ENCODE results near the gene PAGE3.

The PAGE3 gene

GRCh38 chrX:55220119-55220794, 44.5 kb downstream of the PAGE3 start, which contains the start of gene PAGE5:
Gene PAGE5, plus strand, starts transcription at chrX:55220346. Its CDS starts 1,037 bp downstream, at chrX:55221383.
- no peak for TF ChIP-seq NFRKB (IDR thresholded peaks at IDR 0.05)
- TF ChIP-seq ELF4 (IDR thresholded peaks at IDR 0.05) = no peak
- no peak for TF ChIP-seq ARNT (IDR thresholded peaks at IDR 0.05)
- no peak for TF ChIP-seq L3MBTL2 (conservative IDR thresholded peaks at IDR 0.05)
- no peak for TF ChIP-seq FOXM1 (IDR thresholded peaks at IDR 0.05; ENCODE audit: borderline replicate concordance)
- no peak for TF ChIP-seq CTBP1 (IDR thresholded peaks at IDR 0.05; ENCODE audit: borderline replicate concordance)
- TF ChIP-seq LEF1 (IDR thresholded peaks at IDR 0.05; ENCODE audit: borderline replicate concordance) = no peak
- no peak for TF ChIP-seq ZNF384 (IDR thresholded peaks at IDR 0.05)
- TF ChIP-seq BHLHE40 (IDR thresholded peaks at IDR 0.05; ENCODE audit: borderline replicate concordance) = no peak
- TF ChIP-seq SUZ12 (IDR thresholded peaks at IDR 0.05) = no peak
- TF ChIP-seq, protein P1, sequence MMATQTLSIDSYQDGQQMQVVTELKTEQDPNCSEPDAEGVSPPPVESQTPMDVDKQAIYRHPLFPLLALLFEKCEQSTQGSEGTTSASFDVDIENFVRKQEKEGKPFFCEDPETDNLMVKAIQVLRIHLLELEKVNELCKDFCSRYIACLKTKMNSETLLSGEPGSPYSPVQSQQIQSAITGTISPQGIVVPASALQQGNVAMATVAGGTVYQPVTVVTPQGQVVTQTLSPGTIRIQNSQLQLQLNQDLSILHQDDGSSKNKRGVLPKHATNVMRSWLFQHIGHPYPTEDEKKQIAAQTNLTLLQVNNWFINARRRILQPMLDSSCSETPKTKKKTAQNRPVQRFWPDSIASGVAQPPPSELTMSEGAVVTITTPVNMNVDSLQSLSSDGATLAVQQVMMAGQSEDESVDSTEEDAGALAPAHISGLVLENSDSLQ (IDR thresholded peaks at IDR 0.05) = no peak
- no peak for TF ChIP-seq FOXA1 (IDR thresholded peaks at IDR 0.05)
- no peak for DNase-seq (ENCODE audit: extremely low spot score)
- POLR2A ChIA-PET = no interaction called here
- CTCF ChIA-PET = no interaction called here

DNA sequence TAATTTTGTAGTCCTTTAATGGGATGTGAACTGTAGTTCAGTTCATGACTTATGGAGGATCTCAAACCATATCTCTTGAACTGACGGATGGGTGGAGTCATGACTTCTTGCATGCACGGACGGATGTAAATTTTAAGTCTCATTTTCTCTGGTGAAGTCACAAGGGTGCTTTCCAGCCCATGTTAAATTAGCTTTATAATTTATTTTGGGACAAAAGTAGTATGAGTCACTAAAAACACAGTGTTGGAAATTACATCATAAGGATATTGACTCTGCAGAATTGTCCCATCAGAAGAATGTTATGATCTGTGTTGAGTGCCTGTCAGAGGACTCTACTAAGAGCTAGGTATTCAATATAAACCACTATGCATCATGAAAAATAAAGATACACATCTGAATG, 51.3 kb downstream of the PAGE3 start:
- ChIA-PET POLR2A (no interaction called here), CTCF (no interaction called here)
- no peak for TF ChIP-seq FOXM1 (IDR thresholded peaks at IDR 0.05; ENCODE audit: borderline replicate concordance)
- no peak for TF ChIP-seq L3MBTL2 (conservative IDR thresholded peaks at IDR 0.05)
- TF ChIP-seq, protein P1 (IDR thresholded peaks at IDR 0.05) = no peak
- TF ChIP-seq HDGF (IDR thresholded peaks at IDR 0.05; ENCODE audit: borderline replicate concordance) = no peak
- TF ChIP-seq ELF4 (IDR thresholded peaks at IDR 0.05) = no peak
- TF ChIP-seq LEF1 (IDR thresholded peaks at IDR 0.05; ENCODE audit: borderline replicate concordance) = no peak
- no peak for TF ChIP-seq BHLHE40 (IDR thresholded peaks at IDR 0.05; ENCODE audit: borderline replicate concordance)
- no peak for TF ChIP-seq ZNF384 (IDR thresholded peaks at IDR 0.05)
- TF ChIP-seq ARNT (IDR thresholded peaks at IDR 0.05) = no peak
- no peak for TF ChIP-seq SUZ12 (IDR thresholded peaks at IDR 0.05)
- TF ChIP-seq NFRKB (IDR thresholded peaks at IDR 0.05) = no peak
- TF ChIP-seq FOXA1 (IDR thresholded peaks at IDR 0.05) = no peak
- TF ChIP-seq SP1 (IDR thresholded peaks at IDR 0.05) = no peak
- TF ChIP-seq TARDBP (IDR thresholded peaks at IDR 0.05) = no peak
- no peak for TF ChIP-seq FOXK2 (IDR thresholded peaks at IDR 0.05)
- TF ChIP-seq CTBP1 (IDR thresholded peaks at IDR 0.05; ENCODE audit: borderline replicate concordance) = no peak
- DNase-seq (ENCODE audit: extremely low spot score) = no peak

DNA sequence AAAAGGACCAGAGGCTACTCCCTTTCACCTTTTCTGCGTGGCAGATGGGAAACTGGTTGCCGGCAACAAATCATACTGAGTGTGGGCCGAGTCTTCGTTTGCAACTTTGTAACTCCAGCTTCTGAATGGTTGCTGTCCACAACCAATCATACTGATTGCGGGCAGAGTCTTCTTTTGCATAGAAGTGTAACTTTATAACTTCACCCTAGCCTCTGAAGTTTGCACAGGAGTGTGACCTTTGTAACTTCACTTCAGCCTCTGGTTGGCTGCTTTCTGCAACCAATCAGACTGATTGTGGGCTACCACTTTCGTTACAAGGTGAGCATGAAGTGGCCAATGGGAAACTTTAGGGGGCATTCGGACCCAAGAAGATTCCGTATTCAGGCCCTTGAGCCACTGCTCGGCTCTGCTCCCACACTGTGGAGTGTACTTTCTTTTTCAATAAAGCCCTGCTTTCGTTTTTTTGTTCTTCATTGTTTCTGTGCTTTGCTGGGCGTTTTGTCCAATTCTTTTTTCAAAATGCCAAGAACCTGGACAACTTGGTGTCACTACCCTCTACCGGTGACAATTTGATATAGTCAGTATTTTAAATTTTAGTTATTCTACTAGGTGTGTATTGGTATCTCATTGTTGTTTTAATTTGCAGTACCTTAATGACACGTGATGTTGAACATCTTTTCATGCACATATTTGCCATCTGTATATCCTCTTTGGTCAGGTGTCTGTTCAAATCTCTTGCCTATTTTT, 53.6 kb downstream of the PAGE3 start:
- ChIA-PET CTCF (no interaction called here), POLR2A (no interaction called here)
- no peak for DNase-seq (ENCODE audit: extremely low spot score)
- TF ChIP-seq HDGF (IDR thresholded peaks at IDR 0.05; ENCODE audit: borderline replicate concordance) (no peak), FOXA1 (IDR thresholded peaks at IDR 0.05) (no peak), NFRKB (IDR thresholded peaks at IDR 0.05) (no peak), ELF4 (IDR thresholded peaks at IDR 0.05) (no peak), TARDBP (IDR thresholded peaks at IDR 0.05) (no peak), FOXK2 (IDR thresholded peaks at IDR 0.05) (no peak)
- TF ChIP-seq, protein P1 (IDR thresholded peaks at IDR 0.05) = no peak

Data from HEK293T (cell line).